Activated CD4-positive, alpha-beta T cell treated with anti-CD3 and anti-CD28 coated beads, Interleukin-2, Interleukin-4, amounts not matched to agents 100 ng/mL and 50 ng/mL, durations not matched to agents 16 hours and 8 hours (primary cell): ENCODE results near the gene ZNF487.
A peak's percentile ranks its signal among the peaks of the same experiment; 100 is the strongest.
"Not testable (repeated sequence)": the region's sequence is repeated elsewhere in the genome, so short reads cannot be mapped to it uniquely, and the experiment has no call there.

Source experiments
- DNase-seq: peaks from one replicate; pipeline ENCODE4 v3.0.0-alpha.2; 2020; ENCODE audit warnings: low spot score

The ZNF487 gene

GRCh38 chr10:43436291-43437140 is at the start of gene ZNF487:
TSS of gene ZNF487 (plus strand) at chr10:43437111. CDS start at chr10:43475814, 38,703 bp downstream.
- peak; percentile 90 for DNase-seq

- no peak for DNase-seq
These were observed 49.3 kb upstream of the ZNF487 start for GRCh38 chr10:43387678-43388032.

- DNase-seq = no peak
These were observed 47.0 kb upstream of the ZNF487 start for GRCh38 chr10:43389867-43390266.

GRCh38 chr10:43390333-43390732 is 46.6 kb upstream of the ZNF487 start:
- no peak for DNase-seq

- no peak for DNase-seq
These were observed 46.2 kb upstream of the ZNF487 start for GRCh38 chr10:43390759-43391158.

- DNase-seq = no peak
These were observed 45.4 kb upstream of the ZNF487 start for GRCh38 chr10:43391496-43391895.

- DNase-seq = no peak
These were observed 44.2 kb upstream of the ZNF487 start for GRCh38 chr10:43392748-43393147.

GRCh38 chr10:43393186-43393585 is 43.7 kb upstream of the ZNF487 start:
- DNase-seq = not testable (repeated sequence)

GRCh38 chr10:43393606-43394360 is 43.1 kb upstream of the ZNF487 start:
- no peak for DNase-seq

GRCh38 chr10:43394868-43395267 is 42.0 kb upstream of the ZNF487 start:
- no peak for DNase-seq

GRCh38 chr10:43395571-43396060 is 41.3 kb upstream of the ZNF487 start:
- peak; percentile 36 for DNase-seq

GRCh38 chr10:43396061-43396927 is 40.6 kb upstream of the ZNF487 start:
- DNase-seq = peak; percentile 85

GRCh38 chr10:43396928-43397624 is 39.8 kb upstream of the ZNF487 start:
- peak; percentile 93 for DNase-seq

- DNase-seq = no peak
These were observed 38.0 kb upstream of the ZNF487 start for GRCh38 chr10:43398939-43399319.

- DNase-seq = peak; percentile 46
These were observed 37.3 kb upstream of the ZNF487 start for GRCh38 chr10:43399320-43400310.

- DNase-seq = no peak
These were observed 35.3 kb upstream of the ZNF487 start for GRCh38 chr10:43401627-43402026.

GRCh38 chr10:43402176-43402575 is 34.7 kb upstream of the ZNF487 start:
- DNase-seq = no peak

- DNase-seq = no peak
These were observed 33.9 kb upstream of the ZNF487 start for GRCh38 chr10:43402880-43403452.

GRCh38 chr10:43403911-43404703 is 32.8 kb upstream of the ZNF487 start:
- DNase-seq = no peak
